Measurements from ENCODE around the gene PRKG1. TPM values are rescaled to one million over a fixed set of nuclear protein-coding genes. Genes with fewer than 3 reads are reported as not detected.

Gene PRKG1
- not detected in 5 replicates for total RNA-seq (2022; extraction: Qiagen RNA extraction; ENCODE audit: low read depth)

GRCh38 chr10:51074238-51075028, at the start of gene PRKG1:
TSS of gene PRKG1 (plus strand) at chr10:51074487.

GRCh38 chr10:51699475-51700227, 625.4 kb downstream of the PRKG1 start, which contains the start of gene CSTF2T:
TSS of gene CSTF2T (minus strand) at chr10:51699595. CDS start at chr10:51699549, 46 bp downstream.

GRCh38 chr10:52313933-52314821, 1239.9 kb downstream of the PRKG1 start, which contains the start of gene DKK1:
TSS of gene DKK1 (plus strand) at chr10:52314281. CDS start at chr10:52314435, 154 bp downstream.

Other genes with a start within 250 kb of the PRKG1 start
- gene A1CF, start 188.9 kb upstream of the PRKG1 start, total RNA-seq (2022; extraction: Qiagen RNA extraction; ENCODE audit: low read depth): 0.03 to 0.10 TPM (median 0.09 TPM) in 3 of 5 replicates, not detected in the others